GM19023 (cell line): ENCODE measurements around the gene S100A6.

ENCODE experiments used
- ATAC-seq: cut with Tn5 transposase; IDR thresholded peaks from one replicate; pipeline ENCODE4 v1.9.1; 2021; ENCODE audit warnings: mild to moderate bottlenecking, moderate library complexity; ENCODE audit not compliant: unreplicated experiment

Gene S100A6

GRCh38 chr1:153546796-153547559, 11.2 kb upstream of the S100A6 start:
- ATAC-seq = no peak

- no peak for ATAC-seq
Measured at GRCh38 chr1:153546371-153546770, 10.6 kb upstream of the S100A6 start.

- ATAC-seq = peak; percentile 50
Measured at GRCh38 chr1:153545067-153546055, 9.6 kb upstream of the S100A6 start, which contains the start of gene S100A4. Gene S100A4 (minus strand): TSS chr1:153545806. CDS start chr1:153544794, 1,012 bp downstream.

- no peak for ATAC-seq
Measured at GRCh38 chr1:153544453-153545066, 8.8 kb upstream of the S100A6 start.

- ATAC-seq = no peak
Measured at GRCh38 chr1:153543736-153544135, 7.9 kb upstream of the S100A6 start.

GRCh38 chr1:153542956-153543711, 7.3 kb upstream of the S100A6 start:
- ATAC-seq = no peak

GRCh38 chr1:153541641-153542590, 6.1 kb upstream of the S100A6 start:
- ATAC-seq = no peak

- no peak for ATAC-seq
Measured at GRCh38 chr1:153540394-153541361, 4.9 kb upstream of the S100A6 start, which contains the start of gene S100A5. Gene S100A5 (minus strand): TSS chr1:153540934. CDS start chr1:153540191, 743 bp downstream.

- ATAC-seq = no peak
Measured at GRCh38 chr1:153539395-153540093, 3.8 kb upstream of the S100A6 start.

GRCh38 chr1:153538315-153538821, 2.6 kb upstream of the S100A6 start:
- ATAC-seq = no peak

- no peak for ATAC-seq
Measured at GRCh38 chr1:153537376-153537730, 1.6 kb upstream of the S100A6 start.

- ATAC-seq = no peak
Measured at GRCh38 chr1:153536671-153537375, 1.0 kb upstream of the S100A6 start.

GRCh38 chr1:153536012-153536670, 350 bp upstream of the S100A6 start:
- no peak for ATAC-seq

- no peak for ATAC-seq
Measured at GRCh38 chr1:153534925-153535241, 908 bp downstream of the S100A6 start.

GRCh38 chr1:153534226-153534924, 1.4 kb downstream of the S100A6 start:
- no peak for ATAC-seq

GRCh38 chr1:153533689-153534201, 2.0 kb downstream of the S100A6 start:
- no peak for ATAC-seq
